ENCODE measurements around the gene RUNDC3A.
"Not testable (repeated sequence)": the region's sequence is repeated elsewhere in the genome, so short reads cannot be mapped to it uniquely, and the experiment has no call there.

RUNDC3A gene

GRCh38 chr17:44321246-44322120, 13.1 kb downstream of the RUNDC3A start:
- DNase-seq = no peak

DNA sequence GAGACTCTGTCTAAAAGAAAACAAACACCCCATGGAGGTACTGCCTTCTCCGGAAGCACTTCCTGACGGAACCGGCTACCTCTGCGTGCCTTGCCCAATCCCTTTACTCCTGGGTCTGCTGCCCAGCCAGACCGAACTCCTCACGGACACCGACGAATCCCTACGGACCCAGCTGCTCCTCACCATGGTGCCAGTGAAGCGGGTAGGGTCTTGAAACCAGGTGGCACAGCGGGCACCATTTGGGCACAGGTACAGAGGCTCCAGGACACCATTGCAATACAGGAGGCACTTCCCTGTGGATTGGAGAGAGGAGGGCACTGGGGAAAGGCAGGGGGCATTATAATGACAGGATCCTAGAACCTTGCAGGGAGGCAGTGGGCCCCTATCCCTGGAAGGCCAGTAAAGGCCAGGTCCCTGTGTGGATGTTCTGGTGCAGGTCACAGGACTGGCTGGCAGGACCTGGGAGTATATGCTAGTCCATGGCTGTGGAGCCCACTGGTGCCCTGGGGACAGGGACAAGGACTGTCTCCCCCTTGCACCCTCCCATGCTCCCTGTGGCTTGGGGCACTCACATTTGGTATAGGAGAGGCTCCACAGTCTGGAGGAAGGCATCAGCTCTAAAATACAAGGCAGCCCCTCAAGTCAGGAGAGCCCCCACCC, 14.0 kb downstream of the RUNDC3A start:
- no peak for DNase-seq

GRCh38 chr17:44323359-44324091, 15.1 kb downstream of the RUNDC3A start:
- no peak for DNase-seq

GRCh38 chr17:44324092-44324570, 15.7 kb downstream of the RUNDC3A start:
- DNase-seq = no peak

GRCh38 chr17:44324571-44325275, 16.3 kb downstream of the RUNDC3A start, which contains the start of gene SLC25A39:
Gene SLC25A39, minus strand, starts transcription at chr17:44324823. Its CDS starts 1,261 bp downstream, at chr17:44323562.
- DNase-seq = peak; percentile 36 to 72

DNA sequence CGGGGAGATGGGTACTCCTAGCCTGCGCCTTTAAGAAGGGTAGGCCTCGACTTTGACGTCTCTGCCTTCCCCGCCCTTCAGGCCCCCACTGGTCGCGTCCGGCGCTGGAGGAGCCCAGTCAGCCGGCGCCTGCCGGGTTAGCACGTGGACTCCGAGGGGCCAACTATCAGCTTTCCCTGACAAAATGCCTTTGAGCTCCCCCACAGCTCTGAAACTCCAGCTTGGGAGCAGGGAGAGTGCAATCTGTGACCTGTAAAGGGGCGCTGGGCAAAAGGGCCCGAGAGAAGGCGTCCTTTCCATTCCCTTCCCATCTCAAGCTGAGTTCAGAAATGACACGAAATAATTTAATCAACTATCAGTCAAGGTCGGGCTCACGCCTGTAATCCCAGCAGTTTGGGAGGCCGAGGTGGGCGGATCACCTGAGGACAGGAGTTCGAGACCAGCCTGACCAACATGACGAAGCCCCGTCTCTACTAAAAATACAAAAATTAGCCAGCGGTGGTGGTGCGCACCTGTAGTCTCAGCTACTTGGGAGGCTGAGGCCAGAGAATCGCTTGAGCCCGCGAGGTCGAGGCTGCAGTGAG, 18.6 kb downstream of the RUNDC3A start:
- DNase-seq = peak; percentile 80 to 96

- no peak for DNase-seq
Measured at GRCh38 chr17:44327715-44328449, 19.5 kb downstream of the RUNDC3A start.

DNA sequence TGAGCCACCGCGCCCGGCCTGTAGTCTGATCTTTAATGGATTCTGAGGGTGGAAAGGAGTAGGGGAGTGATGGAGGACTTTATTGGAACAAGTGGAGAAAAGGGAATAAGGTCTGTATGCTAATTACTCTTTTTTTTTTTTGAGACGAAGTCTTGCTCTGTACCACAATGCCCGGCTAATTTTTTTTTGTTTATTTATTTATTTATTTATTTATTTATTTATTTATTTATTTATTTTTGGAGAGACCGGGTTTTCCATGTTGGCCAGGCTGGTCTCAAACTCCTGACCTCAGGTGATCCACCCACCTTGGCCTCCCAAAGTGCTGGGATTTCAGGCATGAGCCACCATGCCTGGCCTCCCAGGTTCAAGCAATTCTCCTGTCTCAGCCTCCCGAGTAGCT, 21.1 kb downstream of the RUNDC3A start:
- DNase-seq = not testable (repeated sequence)

DNA sequence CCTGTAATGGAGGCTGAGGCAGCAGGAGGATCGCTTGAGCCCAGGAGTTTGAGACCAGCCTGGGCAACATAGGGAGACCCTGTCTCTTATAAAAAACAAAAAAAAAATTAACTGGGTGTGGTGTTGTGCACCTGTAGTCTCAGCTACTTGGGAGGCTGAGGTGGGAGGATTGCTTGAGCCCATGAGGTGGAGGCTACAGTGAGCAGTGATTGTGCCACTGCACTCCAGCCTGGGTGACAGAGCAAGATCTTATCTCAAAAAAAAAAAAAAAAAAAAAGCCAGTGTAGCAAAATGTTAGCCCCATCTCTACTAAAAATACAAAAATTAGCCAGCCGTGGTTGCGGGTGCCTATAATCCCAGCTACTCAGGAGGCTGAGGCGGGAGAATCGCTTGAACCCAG, 21.9 kb downstream of the RUNDC3A start:
- not testable (repeated sequence) for DNase-seq

DNA sequence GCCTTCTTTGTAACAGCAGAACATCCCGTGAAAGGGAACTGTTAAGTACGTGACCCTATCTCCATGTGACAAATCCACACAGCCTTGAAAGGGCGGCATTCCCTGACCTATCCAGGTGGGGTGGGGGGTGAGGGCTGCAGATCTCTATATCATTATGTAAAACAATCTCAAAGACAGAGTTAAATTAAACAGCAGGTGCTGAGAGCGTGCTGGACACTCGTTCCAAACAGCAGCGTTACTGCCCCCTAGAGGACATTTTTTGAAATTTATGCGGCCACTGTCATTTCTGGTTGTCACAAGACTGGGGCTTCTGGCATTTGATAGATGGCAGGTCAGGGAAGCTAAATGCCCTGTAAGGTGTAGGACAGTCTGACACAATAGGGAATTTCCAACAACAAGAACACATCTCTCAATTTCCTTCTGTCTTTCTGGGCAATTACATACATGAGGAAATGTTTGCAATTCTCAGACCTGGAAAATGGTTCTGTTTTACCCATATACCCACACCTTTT, 22.9 kb downstream of the RUNDC3A start:
- DNase-seq = peak in 1 of 2 experiments; percentile 51

DNA sequence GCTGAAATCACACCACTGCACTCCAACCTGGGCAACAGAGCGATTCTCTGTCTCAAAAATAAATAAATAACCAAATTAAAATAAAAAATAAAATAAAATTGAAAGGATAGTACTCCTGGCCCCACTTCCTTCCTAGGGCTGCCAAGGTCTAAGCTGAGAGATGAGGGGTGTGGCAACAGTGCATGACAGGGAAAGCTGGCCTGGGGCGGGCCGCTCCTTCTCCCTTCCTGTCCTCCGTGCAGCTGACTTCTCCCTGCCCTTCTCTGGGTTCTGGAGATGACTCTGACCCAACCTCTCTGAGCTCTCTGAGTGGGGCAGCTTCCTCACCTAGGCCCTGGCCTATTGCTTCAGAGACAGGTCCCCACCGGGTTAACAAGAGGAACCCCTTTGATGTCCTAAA, 25.0 kb downstream of the RUNDC3A start:
- DNase-seq = no peak

- no peak for DNase-seq
Measured at GRCh38 chr17:44334315-44334714, 25.9 kb downstream of the RUNDC3A start.

DNA sequence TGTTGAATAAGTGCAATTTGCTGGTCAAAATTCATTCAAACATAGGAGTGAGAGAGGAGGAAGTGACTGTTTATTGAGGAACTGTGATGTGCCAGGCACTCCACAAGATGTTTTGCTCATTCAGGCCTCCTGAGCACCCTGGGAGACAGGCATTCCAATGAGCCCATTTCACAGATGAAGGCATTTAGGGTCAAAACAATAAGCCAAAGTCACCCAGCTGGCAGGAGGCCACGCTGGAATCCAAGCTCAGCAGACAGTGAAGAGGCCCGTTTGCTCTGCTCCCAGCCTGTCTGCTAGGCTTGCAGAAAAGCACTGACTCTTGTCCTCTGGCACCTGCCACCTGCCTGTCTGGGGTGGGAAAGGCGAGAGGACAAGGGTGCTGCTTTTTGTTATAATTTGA, 26.3 kb downstream of the RUNDC3A start:
- no peak for DNase-seq

- DNase-seq = no peak
Measured at GRCh38 chr17:44335564-44335963, 27.2 kb downstream of the RUNDC3A start.

- no peak for DNase-seq
Measured at GRCh38 chr17:44335968-44336367, 27.6 kb downstream of the RUNDC3A start.

- DNase-seq = no peak
Measured at GRCh38 chr17:44338702-44339101, 30.3 kb downstream of the RUNDC3A start.

GRCh38 chr17:44340553-44340952, 32.2 kb downstream of the RUNDC3A start:
- not testable (repeated sequence) for DNase-seq

GRCh38 chr17:44343510-44344209, 35.3 kb downstream of the RUNDC3A start:
- no peak for DNase-seq

- peak; percentile 92 to 99 for DNase-seq
Measured at GRCh38 chr17:44344939-44345453, 36.6 kb downstream of the RUNDC3A start, which contains the start of gene GRN. Gene GRN, plus strand, starts transcription at chr17:44345302. Its CDS starts 3,863 bp downstream, at chr17:44349165.

GRCh38 chr17:44345454-44346026, 37.1 kb downstream of the RUNDC3A start:
- peak in 1 of 2 experiments; percentile 60 for DNase-seq
